Medulla oblongata (tissue), 1 donor: ENCODE results near the gene CNNM4.
A peak's percentile ranks its signal among the peaks of the same experiment; 100 is the strongest.

Source experiments
- DNase-seq: peaks from one replicate; pipeline ENCODE4 v3.0.0-alpha.2; 2015; ENCODE audit errors: extremely low spot score

The CNNM4 gene

GRCh38 chr2:96832408-96832753 lies 71.7 kb downstream of the CNNM4 start:
- no peak for DNase-seq

DNA sequence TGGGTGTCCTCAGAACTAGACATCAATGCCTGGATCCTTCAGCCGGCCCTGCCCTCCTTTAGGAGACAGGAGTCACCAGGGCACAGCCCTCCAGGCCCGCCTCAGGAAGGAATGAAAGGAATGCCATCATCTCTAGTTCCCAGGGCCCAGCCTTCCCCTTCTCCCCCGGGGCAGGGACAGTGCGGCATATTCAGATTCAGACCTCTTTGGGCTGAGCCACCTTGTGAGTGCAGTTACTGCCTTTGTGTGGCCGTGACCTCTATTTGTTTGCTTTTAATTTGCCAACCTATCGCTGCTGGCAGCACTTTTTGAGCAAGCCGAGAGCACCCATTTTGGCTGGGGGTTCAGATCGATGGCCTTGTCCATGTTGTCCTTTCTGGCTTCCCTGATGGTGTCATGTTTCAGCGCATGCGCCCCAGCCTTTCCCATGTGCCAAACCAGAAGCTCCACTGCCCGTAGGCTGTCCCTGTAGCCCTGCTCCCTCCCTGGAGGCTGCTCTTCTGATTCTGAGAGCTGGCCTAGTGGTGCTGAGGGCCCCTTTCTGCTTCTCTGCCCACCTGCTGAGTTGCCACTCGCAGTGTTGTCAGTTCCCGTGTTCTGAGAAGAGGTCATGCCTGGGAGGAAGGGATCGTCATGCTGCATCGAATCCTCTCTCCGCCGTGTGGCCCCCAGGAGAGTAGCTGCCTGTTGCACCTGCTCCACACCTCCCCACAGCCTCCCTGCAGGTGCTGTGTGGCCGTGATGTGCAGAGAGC lies 72.2 kb downstream of the CNNM4 start:
- DNase-seq: no peak

DNA sequence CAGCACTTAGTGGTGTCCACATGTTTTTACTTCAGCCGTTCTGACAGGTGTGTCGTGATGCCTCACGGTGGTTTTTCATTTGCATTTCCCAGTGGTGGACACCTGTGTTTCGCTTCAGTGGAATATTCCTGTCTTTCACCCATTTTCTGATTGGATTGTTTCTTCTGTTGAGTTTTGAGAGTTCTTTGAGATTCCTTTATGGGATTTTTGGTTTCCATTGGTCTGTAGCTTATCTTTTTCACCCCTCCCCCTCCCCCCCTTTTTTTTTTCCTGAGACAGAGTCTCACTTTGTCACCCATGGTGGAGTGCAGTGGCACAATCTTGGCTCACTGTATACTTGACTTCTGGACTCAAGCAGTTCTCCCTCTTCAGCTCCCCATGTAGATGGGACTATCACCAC lies 75.1 kb downstream of the CNNM4 start:
- no peak for DNase-seq

GRCh38 chr2:96837575-96837974 lies 76.9 kb downstream of the CNNM4 start:
- no peak for DNase-seq

GRCh38 chr2:96838345-96839292 lies 77.9 kb downstream of the CNNM4 start:
- DNase-seq: no peak

DNA sequence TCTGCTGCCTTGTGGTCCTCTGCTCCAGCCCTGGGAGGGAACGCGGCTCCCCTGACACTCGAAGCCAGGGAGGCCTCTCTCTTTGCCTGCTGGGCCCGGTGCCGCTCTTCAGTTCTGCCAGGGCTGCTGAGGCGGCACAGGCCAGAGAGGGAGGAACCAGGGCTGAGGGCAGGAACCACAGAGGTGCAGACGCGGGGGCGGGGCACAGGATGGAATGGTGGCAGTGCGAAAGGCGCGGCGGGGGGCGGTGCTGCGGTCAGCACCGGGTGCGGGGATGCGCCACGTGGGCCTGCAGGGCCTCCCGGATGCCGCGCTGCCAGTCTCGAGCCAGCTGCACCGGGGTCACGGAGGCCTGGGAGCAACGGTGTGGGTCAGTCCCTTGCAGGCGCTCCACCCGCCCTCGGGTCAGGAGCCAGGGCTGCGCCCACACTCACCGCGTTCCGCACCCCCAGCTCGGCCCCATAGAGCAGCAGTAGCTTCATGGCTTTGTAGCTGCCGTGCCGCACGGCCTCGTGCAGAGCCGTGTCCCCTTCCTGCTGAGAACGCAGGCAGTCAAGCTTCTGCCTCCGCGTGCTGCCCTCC lies 78.7 kb downstream of the CNNM4 start:
- DNase-seq: no peak

DNA sequence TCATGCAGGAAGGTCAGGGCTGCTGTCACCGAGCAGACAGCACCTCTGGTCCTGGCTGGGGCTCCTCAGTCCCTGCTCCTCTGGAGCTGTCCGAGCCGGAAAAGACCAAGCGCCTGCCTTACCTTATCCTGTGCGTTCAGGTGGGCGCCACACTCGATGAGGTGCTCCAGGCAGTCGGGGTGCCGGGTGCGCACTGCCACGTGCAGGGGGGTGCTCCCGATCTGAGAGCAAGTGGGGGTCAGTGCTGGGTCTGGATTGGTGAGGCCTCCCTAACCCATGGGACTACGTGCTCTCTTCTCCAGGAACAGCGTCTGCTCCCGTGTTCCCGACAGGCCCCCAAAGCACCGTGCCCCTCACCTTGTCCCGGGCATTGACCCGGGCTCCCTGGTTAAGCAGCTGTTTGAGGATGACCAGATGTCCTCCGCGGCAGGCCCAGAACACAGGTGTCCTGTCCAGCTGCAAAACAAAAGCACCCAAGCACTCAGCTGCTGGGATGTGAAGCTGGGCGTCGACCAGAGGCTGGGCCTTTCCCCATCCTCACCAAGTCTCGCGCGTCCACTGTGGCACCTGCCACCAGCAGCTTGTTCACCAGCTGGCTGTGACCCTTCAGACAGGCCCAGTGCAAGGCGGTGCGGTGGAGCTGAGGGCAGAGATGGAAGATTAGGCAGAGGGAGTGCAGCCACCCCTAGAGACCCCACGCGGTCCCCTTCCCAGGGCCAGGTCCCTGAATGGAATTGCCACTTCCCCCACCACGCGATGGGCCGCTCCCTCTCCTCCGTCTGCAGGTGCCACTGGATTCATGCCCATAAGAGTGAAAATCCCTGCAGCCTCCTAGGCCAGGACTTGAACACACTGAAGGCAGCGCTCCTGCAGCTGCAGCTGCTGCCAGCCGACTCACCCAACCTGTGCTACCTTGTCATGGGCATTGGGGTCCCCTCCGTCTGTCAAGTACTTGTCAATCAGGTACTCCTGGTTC lies 79.5 kb downstream of the CNNM4 start:
- no peak for DNase-seq

DNA sequence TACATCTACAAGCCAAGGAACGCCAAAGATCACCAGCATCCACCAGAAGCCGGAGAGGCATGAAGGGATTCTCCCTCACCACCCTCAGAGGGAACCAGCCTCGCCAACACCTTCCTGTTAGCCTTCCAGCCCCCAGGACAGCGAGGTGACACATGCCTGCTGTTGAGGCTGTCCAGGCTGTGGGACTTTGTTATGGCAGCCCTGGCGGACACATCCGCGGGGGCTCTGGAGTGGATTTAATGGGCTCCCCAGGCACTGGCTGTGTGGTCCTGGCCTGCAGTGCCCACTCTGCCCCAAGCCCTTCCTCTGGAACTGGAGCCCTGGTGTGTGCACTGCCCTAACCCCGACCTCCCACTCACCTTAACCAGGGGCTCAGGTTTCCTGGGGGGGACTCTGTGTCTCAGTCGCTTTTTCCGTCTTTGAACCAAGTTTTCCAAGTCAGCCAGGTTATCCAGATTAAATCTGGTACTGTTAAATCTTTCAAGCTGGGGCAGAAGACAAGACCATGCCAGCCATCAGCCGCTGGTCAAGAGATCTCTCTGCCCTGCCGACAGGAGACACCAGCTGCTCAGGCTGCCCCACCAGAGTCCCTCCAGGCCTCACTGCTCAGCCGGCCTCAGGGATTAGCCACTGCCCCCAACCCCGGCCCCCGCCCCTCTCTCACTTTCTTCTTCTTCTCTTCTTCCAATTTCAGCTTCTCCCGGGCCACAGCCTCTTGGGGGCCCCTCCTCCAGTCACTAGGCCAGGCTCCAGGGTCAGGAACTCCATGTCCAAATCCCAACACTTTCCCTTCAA lies 81.2 kb downstream of the CNNM4 start:
- DNase-seq: no peak

DNA sequence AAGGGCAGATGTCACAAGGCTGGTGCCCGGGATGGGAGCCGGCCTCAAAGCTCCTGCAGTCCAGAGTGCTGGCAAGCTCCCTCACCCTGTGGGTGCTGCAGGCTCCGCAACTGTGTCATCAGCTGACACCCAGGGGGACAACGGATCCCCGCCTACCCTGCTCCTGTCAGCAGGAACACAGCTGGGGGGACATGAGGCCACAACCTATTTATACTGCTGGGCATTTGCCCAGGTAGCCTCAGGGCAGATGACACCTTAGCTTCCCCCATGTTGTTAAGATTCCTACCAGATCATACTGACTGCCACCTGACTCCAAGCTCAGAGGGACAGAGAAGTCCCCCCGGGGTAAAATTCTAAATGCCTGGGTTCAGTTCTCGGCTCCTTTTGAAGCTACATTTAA lies 81.9 kb downstream of the CNNM4 start:
- DNase-seq: no peak

DNA sequence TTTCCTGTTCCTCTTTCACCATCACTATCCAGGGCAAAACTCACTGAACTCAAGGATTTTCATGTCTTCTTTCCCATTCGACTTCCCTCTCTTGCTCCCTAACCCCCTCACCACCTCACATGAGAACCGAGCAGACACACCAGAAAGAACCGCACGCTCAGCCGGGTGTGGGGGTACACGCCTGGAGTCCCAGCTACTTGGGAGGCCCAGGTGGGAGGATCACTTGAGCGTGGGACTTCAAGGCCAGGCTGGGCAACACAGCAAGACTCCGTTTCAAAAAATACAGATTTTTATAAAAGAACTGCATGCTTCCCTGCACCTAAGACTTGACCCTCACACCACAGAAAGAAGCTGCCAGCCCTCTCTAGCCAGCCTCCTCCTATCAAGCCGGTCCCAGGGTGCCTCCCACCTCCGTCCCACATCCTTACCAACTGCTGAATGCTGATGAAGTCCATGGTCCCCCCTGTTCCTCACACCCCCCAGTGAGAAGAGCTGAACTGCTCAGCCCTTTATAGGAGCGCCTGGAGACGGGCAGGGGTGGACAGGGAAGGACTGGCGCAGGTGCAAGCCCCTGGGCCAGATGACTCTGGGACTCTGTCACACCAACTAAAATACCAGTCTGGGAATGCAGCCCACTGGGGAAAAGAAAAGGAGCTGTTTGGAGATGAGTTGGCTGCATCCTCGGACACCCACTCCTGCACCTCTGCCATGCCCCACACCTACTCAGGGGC lies 83.0 kb downstream of the CNNM4 start, which contains the start of gene ANKRD23:
Gene ANKRD23 (minus strand): TSS at position 484 of the 731 bp plus-strand sequence. CDS start 29 bp downstream, at position 455.
- no peak for DNase-seq

DNA sequence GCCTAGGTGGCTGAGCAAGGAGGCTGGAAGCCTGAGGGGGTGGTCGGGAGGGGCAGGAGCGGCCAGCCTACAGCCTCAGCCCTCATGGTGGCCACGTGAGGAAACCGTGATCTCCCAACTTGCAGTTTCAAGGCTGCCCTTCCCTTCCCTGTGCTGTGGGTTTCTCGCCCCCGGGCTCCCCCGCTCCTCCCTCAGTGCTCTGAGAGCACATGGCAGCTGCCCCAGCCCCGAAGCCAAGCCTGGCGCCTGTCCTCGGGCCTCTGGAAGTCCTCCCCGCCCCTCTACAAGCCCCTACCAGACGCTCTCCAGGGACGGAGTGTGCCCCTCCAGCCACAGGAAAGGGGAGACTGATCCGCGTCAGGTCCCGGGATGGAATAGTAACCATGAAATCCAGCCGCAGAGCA lies 83.7 kb downstream of the CNNM4 start:
- no peak for DNase-seq

DNA sequence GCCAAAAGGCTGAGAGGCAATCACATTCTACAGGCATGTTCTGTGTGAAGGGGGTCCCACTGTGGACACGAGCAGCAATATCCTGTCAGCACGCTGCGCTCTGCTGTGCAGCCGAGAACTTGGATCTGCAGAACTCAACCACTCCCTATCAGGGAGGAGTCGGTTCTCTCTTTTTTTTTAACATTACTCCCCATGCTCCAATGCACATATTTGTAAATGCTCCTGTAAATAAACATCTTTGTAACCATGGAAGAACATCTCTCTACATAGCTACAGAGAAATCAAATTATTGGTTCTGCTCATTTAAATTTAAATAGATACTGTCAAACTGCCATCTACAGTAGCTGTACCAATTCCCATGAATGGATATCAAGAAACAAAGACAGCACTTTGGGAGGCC lies 86.1 kb downstream of the CNNM4 start:
- DNase-seq: no peak

DNA sequence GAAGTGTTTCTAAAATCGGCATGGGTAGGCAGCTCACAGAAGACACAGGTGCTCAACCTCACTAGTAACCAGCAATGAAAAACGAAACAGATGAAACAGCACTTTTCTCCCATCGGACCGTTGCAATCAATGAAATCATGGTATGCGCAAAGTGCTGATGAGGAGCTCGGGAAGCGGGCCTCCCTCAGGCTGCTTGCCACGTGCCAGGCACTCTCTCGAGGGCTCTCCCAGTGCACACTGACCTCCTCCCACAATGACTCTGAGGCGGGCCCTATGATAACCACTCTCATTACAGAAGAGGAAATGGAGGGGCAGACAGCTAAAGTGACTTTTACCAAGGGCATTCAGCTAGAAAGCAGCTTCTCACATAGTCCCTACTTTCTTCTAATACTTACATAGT lies 86.9 kb downstream of the CNNM4 start:
- no peak for DNase-seq

DNA sequence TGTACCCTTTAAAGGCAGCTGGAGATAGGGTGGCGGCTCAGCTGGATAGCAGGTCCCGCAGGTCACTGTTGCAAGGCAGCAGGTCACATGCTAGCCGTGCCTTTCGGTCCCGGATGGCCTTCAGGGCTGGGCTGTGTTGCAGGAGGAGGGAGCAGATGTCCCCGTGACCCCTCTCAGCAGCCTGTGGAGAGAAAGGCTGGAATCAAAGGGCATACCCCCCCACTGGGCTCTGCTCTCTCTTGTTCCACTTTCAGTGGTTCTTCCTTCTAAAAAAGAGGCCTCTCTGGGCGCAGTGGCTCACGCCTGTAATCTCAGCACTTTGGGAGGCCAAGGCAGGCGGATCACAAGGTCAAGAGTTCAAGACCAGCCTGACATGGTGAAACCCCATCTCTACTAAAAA lies 87.6 kb downstream of the CNNM4 start:
- no peak for DNase-seq

DNA sequence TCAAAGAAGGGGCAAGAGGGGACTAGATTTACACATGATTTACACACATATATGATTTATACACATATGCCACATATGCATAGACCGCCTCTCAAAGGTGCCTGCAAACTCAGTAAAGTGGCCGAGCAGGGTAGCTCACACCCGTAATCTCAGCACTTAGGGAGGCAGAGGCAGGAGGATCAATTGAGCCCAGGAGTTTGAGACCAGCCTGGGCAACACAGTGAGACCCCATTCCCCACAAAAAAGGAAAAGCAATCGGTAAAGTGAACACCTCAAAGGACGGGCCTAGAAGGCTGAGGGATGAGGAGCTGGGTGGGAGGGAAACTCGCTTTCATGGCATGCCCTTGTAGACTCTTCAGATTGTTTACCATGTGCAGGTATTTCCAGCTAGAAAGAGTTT lies 92.0 kb downstream of the CNNM4 start:
- no peak for DNase-seq

- DNase-seq: no peak
Observed at GRCh38 chr2:96853321-96853720, 92.6 kb downstream of the CNNM4 start.

DNA sequence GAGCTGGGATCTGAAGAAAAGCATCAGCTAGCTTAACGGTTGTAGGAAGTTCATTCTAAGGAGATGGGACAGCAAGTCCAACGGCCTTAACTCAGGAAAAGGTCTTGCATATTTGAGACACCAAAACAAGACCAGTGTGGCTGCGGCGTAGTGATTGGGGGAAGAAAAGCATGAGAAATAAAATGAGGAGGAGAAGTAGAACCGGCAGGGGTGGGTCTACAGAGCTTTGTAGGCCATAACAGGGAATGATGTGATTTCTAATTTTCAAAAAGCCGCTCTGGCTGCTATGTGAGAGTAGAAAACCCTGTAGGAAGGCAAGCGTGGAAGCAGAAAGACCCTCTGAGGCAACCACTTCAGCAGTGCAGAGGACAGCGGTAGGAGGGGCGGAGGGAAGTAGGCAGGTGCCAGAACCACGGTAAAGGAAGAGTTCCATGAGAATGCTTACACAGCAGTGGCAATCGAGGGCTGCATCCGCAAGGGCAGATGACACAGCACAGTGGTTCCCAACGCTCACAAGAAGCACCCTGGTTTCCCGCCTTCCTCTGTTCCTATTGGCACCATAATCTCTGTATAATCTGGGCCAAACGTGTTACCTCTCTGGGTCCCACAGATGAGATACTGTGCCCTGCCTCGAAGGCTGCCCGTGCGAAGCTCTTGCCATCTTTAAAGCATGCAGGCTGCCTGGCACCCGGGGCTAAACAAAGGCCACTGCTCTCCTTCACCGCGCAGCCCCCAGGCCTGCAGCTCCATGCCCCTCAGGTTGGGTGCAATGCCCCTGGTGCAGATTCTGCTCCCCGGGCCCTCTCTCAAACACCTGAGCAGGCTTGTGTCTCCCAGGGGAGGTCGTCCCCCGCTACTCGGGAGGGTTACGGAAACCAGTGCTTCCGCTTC lies 96.3 kb downstream of the CNNM4 start:
- DNase-seq: peak; percentile 47

DNA sequence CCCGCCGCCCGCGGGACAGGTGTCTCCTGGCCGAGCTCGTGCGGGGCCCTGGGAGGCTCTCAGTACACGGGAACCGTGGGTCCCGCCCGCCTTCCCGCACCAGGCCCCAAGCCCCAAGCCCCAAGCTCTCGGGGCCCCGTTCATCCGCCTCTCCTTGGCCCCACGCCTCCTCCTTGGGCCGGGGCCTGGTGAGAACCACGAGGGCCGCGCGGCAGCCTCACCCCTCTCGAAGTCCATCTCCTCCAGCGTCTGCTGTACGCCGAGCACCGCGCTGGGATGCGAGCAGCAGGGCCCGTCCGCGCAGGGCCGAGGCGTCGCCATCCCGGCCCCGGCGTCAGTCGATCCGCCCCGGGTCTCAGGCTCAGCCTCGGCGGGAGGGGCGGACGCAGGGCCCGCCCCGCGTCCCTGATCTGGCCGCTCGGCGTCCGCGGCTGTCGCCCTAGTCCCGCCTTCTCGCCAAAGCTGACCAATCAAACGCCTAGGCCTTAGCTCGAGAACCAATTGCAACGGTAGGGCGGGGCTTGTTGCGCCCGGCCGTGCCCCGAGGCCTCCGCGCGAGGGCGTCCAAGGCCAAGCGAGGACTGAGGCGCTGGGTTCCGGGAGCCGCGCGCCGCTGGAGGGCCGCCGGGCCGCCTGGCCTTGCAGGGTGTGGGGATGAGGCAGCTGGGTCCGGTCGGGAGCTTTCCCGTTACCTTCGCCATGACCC lies 97.1 kb downstream of the CNNM4 start, which contains the start of gene ANKRD39:
Gene ANKRD39 (minus strand): TSS at position 350 of the 706 bp plus-strand sequence. CDS start 29 bp downstream, at position 321.
- DNase-seq: peak; percentile 99
